ENCODE results near the gene PPP1R37. TPM values are rescaled to one million over a fixed set of nuclear protein-coding genes. Genes with fewer than 3 reads are reported as not detected.

PPP1R37 gene
- total and polyA plus RNA-seq, 2 of the 8 experiments (the other 6 are each of a cell fraction or from before 2014, with no cell fraction given): 14.6 to 25.7 TPM

DNA sequence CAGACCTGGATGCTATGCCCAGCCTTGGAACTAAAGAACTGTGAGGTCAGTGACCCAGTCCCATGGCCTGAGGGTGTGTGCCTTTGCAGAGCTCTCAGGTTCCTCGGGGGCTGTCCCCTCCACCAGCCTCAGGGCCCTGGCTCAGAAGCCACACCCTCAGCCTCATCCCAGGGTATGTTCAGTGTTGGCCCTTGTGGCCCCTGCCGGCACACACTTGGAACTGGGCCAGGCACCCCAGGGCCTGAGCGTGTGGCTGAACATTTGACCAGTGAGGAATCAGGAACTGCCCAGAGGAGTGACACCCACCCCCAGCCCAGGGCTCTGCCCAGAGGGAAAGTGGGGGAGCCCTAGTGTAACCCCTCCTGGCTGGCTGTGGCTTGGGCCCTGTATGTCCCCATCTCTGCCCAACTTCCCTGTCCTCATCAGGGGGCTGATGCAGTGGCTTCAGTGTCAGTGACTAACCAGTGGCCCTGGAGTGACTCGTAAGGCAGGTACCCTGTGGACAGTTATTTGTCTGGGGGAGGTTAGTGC, 57.8 kb downstream of the PPP1R37 start:
- H3K36me3 ChIP-seq (ENCODE audit: control insufficient read depth in 2 of 4, insufficient read depth in 4 of 4, low read length in 3 of 4): peaks cover 0 to 2% (median 0%) of the 10 kb centered on the region in 4 experiments; a peak in 1 of 8 replicates
- no peak for FAIRE-seq
- no peak overlapping the region for H2BK15ac ChIP-seq (ENCODE audit: low read length)
- no peak for DNase-seq (ENCODE audit: low read depth in 1 of 2, low spot score in 2 of 2)
- H3K4me2 ChIP-seq (ENCODE audit: insufficient read depth in 1 of 2, low read depth in 2 of 2, low read length in 2 of 2): no peak overlapping the region
- no peak overlapping the region for H2BK5ac ChIP-seq (ENCODE audit: low read depth, low read length)
- no peak overlapping the region for H3K4ac ChIP-seq (replicated peaks; ENCODE audit: insufficient read length, low read depth, low read length)
- H3K79me2 ChIP-seq (ENCODE audit: control insufficient read depth in 1 of 2, insufficient read depth in 2 of 2, low read length in 2 of 2): no peaks in the 10 kb centered on the region
- H3K9ac ChIP-seq (replicated peaks in 1 of 4; ENCODE audit: extremely low read depth in 1 of 4, low read depth in 3 of 4, low read length in 3 of 4): no peak overlapping the region
- H2BK120ac ChIP-seq (replicated peaks; ENCODE audit: low read depth, low read length): no peak overlapping the region
- no peak overlapping the region; the same call in 1 of the 2 replicates for H4K8ac ChIP-seq (ENCODE audit: extremely low read depth, insufficient read depth, low read length)
- H3K79me1 ChIP-seq (ENCODE audit: low read depth, low read length): no peaks in the 10 kb centered on the region; the same call in 1 of the 2 replicates
- H3K56ac ChIP-seq (replicated peaks; ENCODE audit: insufficient read length, low read depth, low read length): no peak overlapping the region
- no peak overlapping the region for H3K14ac ChIP-seq (ENCODE audit: insufficient read length)
- H4K20me1 ChIP-seq (replicated peaks in 1 of 2; ENCODE audit: control insufficient read depth in 1 of 2, insufficient read depth in 2 of 2, low read length in 2 of 2): peaks cover 0 to 20% of the 10 kb centered on the region in 2 experiments
- peaks cover 0 to 8% of the 10 kb centered on the region in 2 experiments; a peak in 1 of 4 replicates for H3K9me3 ChIP-seq (ENCODE audit: insufficient read depth in 2 of 2, low read depth in 1 of 2, low read length in 1 of 2)
- no peak overlapping the region for H2AK5ac ChIP-seq (ENCODE audit: low read depth, low read length)
- no peak overlapping the region for H4K91ac ChIP-seq (replicated peaks; ENCODE audit: insufficient read length, low read length)
- H3K23me2 ChIP-seq (ENCODE audit: low read depth, low read length): peaks cover 9% of the 10 kb centered on the region; the same call in 1 of the 2 replicates
- peaks cover 16 to 43% (median 36%) of the 10 kb centered on the region in 4 experiments for H3K27me3 ChIP-seq (replicated peaks in 1 of 4; ENCODE audit: control insufficient read depth in 3 of 4, extremely low read depth in 1 of 4, insufficient read depth in 3 of 4, low read length in 3 of 4)
- no peak overlapping the region for H3K4me3 ChIP-seq (ENCODE audit: extremely low read depth in 1 of 4, insufficient read depth in 2 of 4, low read depth in 3 of 4, low read length in 4 of 4)
- ChIA-PET CTCF (ENCODE audit: partially characterized antibody) (interaction anchor here (0.7 to 5.5 kb wide), 10 partner anchors 9 to 91 kb away, joined by 3 to 32 read pairs (median 6); partner anchors contain the start of genes NKPD1 and PPP1R37), POLR2A (ENCODE audit: partially characterized antibody) (interaction anchor here (1.2 to 3.2 kb wide), 4 partner anchors 9 to 59 kb away, joined by 3 to 20 read pairs (median 6); partner anchors contain the start of genes NKPD1 and PPP1R37)
- no peak overlapping the region for H2AFZ ChIP-seq (ENCODE audit: low read length)
- WGBS, 2 experiments (ENCODE audit: extremely low coverage in 1 of 2, insufficient coverage in 1 of 2, insufficient read length in 1 of 2, insufficient replicate concordance in 2 of 2, low coverage in 1 of 2, low lambda C conversion rate in 2 of 2, missing lambda C conversion rate in 1 of 2): 89% methylated on average over 4 of the region's 4 CpGs; no CpG with 5 or more reads in 1 of the 2 experiments
- H3K23ac ChIP-seq (ENCODE audit: insufficient read length): no peak overlapping the region
- no peak overlapping the region for H2BK20ac ChIP-seq (ENCODE audit: low read length)
- no peak overlapping the region for H3K18ac ChIP-seq (ENCODE audit: extremely low read depth, low read length)
- no peak overlapping the region for H3K27ac ChIP-seq (ENCODE audit: low read depth, low read length)
- H2BK12ac ChIP-seq (ENCODE audit: low read depth, low read length): no peak overlapping the region
- peaks cover 0 to 13% (median 3%) of the 10 kb centered on the region in 4 experiments; a peak in 6 of 7 replicates for H3K4me1 ChIP-seq (replicated peaks in 1 of 4; ENCODE audit: control insufficient read depth in 3 of 4, insufficient read depth in 4 of 4, low read length in 3 of 4)
- TF ChIP-seq SIRT6 (IDR thresholded peaks at IDR 0.05; ENCODE audit: low read length): no peak
- H4K5ac ChIP-seq (ENCODE audit: insufficient read length, low read depth, low read length): no peak overlapping the region
